HG02571 (cell line): ENCODE results near the gene SPIN1.
"Not testable (repeated sequence)": the region's sequence is repeated elsewhere in the genome, so short reads cannot be mapped to it uniquely, and the experiment has no call there.

Experiments used
- ATAC-seq: cut with Tn5 transposase; IDR thresholded peaks from one replicate; pipeline ENCODE4 v1.9.1; 2021; ENCODE audit warnings: mild to moderate bottlenecking, moderate library complexity; ENCODE audit not compliant: unreplicated experiment

Gene SPIN1

GRCh38 chr9:88388203-88388885 lies at the start of gene SPIN1:
SPIN1 (plus strand) TSS chr9:88388444; CDS start chr9:88426540, 38,096 bp downstream.
- peak; percentile 76 for ATAC-seq

- no peak for ATAC-seq
Measured at GRCh38 chr9:88339317-88339716, 48.9 kb upstream of the SPIN1 start.

GRCh38 chr9:88342246-88342645 lies 46.0 kb upstream of the SPIN1 start:
- no peak for ATAC-seq

GRCh38 chr9:88344013-88344412 lies 44.2 kb upstream of the SPIN1 start:
- no peak for ATAC-seq

GRCh38 chr9:88350354-88350753 lies 37.9 kb upstream of the SPIN1 start:
- not testable (repeated sequence) for ATAC-seq

GRCh38 chr9:88355166-88355565 lies 33.1 kb upstream of the SPIN1 start:
- no peak for ATAC-seq

GRCh38 chr9:88357250-88357649 lies 31.0 kb upstream of the SPIN1 start:
- ATAC-seq, result not testable (repeated sequence)

GRCh38 chr9:88358723-88359122 lies 29.5 kb upstream of the SPIN1 start:
- no peak for ATAC-seq

- no peak for ATAC-seq
Measured at GRCh38 chr9:88359974-88360373, 28.3 kb upstream of the SPIN1 start.

- ATAC-seq, result no peak
Measured at GRCh38 chr9:88362681-88363080, 25.6 kb upstream of the SPIN1 start.

GRCh38 chr9:88363661-88364060 lies 24.6 kb upstream of the SPIN1 start:
- ATAC-seq, result no peak

GRCh38 chr9:88364706-88365105 lies 23.5 kb upstream of the SPIN1 start:
- ATAC-seq, result no peak

GRCh38 chr9:88370346-88370745 lies 17.9 kb upstream of the SPIN1 start:
- no peak for ATAC-seq

GRCh38 chr9:88372103-88372654 lies 16.1 kb upstream of the SPIN1 start:
- ATAC-seq, result no peak

- no peak for ATAC-seq
Measured at GRCh38 chr9:88373045-88373444, 15.2 kb upstream of the SPIN1 start.

GRCh38 chr9:88378317-88378716 lies 9.9 kb upstream of the SPIN1 start:
- no peak for ATAC-seq

GRCh38 chr9:88379352-88379751 lies 8.9 kb upstream of the SPIN1 start:
- ATAC-seq, result no peak

- no peak for ATAC-seq
Measured at GRCh38 chr9:88380118-88380517, 8.1 kb upstream of the SPIN1 start.

GRCh38 chr9:88381322-88381721 lies 6.9 kb upstream of the SPIN1 start:
- not testable (repeated sequence) for ATAC-seq

- no peak for ATAC-seq
Measured at GRCh38 chr9:88383176-88383575, 5.1 kb upstream of the SPIN1 start.

GRCh38 chr9:88386137-88386536 lies 2.1 kb upstream of the SPIN1 start:
- ATAC-seq, result not testable (repeated sequence)

- ATAC-seq, result no peak
Measured at GRCh38 chr9:88387036-88387551, 1.1 kb upstream of the SPIN1 start.
